ENCODE measurements around the gene CDK5RAP2.
"Not testable (repeated sequence)": the region's sequence is repeated elsewhere in the genome, so short reads cannot be mapped to it uniquely, and the experiment has no call there.

CDK5RAP2 gene

DNA sequence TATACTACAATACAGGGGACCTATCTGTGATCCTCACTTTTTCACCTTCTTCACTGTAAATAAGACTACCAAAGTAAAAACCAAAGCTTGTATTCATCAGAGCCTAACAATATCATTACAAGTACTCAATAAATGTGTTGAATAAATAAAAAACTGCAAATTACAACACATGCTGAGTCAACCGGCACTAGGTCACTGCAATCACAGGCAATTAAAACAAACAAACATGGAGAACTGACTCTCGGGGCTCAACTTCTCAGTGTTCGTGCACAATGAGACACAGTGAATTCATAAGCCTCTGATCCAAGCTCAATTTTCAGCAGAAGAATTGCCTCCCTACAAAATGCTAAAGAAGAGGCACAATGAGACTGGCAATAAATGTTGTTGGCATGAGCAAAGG lies 69.2 kb downstream of the CDK5RAP2 start:
- DNase-seq = no peak

DNA sequence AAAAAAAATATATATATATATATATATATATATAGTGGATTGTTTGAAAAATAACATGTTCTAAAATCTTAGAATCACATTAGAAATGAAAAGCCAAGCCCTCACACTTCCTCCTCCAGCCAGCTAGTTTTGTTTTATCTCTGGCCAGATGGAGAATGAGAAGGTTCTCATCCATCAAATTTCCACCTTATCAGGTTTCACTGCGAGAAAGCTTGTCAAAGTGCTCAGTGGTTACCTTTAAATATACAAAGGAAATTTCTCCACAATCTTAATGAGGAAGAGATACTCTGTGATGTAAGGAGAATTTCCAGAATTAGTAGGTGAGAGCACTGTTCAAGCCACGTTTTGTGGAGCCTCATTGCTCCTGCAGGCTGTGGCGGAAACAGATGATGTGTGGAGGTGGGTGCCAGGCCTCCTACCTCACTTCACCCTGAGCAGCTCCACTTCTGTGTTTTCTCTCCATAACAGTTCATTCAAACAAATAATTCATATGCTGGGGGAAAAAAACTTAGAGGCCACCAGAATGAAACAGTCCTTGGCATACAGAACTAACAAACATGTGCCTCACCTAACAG lies 71.9 kb downstream of the CDK5RAP2 start:
- DNase-seq = peak; percentile 52

DNA sequence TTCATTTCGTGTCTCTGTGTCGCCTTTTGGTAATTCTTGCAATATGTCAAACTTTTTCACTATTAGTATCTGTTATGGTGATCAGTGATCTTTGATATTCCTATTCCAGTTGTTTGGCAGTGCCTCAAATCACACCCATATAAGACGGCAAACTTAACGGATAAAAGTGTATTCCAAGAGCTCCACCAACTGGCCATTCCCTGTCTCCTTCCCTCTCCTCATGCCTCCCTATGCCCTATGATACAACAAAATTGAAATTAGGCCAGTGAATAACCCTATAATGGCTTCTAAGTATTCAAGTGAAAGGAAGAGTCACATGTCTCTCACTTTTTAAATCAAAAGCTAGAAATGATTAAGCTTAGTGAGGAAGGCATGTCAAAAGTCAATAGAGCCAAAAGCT lies 74.8 kb downstream of the CDK5RAP2 start:
- DNase-seq = no peak

DNA sequence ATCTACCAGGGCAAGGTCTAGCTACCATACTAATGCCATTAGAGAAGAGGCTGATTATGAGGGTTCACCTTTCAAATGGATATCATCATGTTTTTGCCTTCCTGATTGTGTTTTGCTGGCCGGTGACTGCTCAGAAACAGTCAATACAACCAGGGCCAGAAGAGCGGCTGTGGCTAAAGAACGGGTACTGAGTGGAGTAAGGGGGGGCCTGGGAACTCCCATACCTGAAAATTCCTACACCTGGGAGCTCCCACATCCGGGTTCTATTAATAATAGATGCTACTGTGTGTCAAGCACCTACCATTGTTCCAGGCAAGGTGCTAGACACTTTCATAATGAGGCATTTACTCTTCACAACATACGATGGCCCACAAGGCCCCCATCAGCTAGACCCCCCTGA lies 79.2 kb downstream of the CDK5RAP2 start:
- DNase-seq = no peak

- peak; percentile 17 for DNase-seq
Measured at GRCh38 chr9:120497865-120498264, 82.1 kb downstream of the CDK5RAP2 start.

DNA sequence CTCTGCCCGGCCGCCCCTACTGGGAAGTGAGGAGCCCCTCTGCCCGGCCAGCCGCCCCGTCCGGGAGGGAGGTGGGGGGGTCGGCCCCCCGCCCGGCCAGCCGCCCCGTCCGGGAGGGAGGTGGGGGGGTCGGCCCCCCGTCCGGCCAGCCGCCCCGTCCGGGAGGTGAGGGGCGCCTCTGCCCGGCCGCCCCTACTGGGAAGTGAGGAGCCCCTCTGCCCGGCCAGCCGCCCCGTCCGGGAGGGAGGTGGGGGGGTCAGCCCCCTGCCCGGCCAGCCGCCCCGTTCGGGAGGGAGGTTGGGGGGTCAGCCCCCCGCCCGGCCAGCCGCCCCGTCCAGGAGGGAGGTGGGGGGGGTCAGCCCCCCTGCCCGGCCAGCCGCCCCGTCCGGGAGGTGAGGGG lies 83.5 kb downstream of the CDK5RAP2 start:
- not testable (repeated sequence) for DNase-seq

- peak; percentile 27 for DNase-seq
Measured at GRCh38 chr9:120490888-120491595, 88.9 kb downstream of the CDK5RAP2 start.

GRCh38 chr9:120486835-120487234 lies 93.1 kb downstream of the CDK5RAP2 start:
- DNase-seq = no peak

DNA sequence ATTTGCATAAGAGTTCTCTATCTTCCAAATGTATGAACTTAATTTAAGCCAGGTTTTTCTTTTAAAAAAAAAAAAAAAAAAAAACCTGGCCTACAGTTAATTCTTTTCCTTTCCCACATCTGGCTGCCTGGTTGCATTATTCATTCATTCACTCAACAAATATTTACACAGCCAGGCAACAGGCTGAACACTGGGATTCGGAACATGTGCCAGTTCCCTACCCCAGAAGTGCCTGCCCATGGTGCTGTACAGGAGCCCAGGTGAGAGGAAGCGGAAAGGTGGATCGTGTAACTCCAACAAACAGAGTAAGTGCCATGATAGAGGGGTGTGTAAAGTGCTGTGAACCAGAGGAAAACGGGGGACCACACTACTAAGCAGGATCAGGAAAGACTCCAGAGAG lies 93.6 kb downstream of the CDK5RAP2 start:
- DNase-seq = no peak

DNA sequence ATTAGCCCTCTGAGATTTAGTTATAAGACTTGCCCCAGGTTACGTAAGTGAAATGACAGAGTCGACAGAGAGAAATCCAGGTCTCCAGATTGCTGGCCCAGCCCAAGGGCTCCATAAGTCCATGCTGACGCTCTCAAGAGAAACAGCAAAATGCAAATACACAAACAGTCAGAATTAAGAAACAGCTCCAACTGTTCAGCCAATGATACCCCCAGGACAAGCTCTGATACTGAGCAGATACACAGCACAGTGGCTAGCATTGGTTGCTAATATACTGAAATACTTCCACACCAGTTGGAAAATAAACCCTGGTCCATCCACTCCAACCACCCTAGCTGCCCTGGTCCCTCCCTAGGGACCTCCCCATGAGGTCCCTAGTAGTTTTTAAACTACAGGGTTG lies 94.2 kb downstream of the CDK5RAP2 start:
- no peak for DNase-seq

GRCh38 chr9:120484162-120484561 lies 95.8 kb downstream of the CDK5RAP2 start:
- no peak for DNase-seq

- no peak for DNase-seq
Measured at GRCh38 chr9:120482424-120483186, 97.4 kb downstream of the CDK5RAP2 start.

GRCh38 chr9:120481846-120482245 lies 98.1 kb downstream of the CDK5RAP2 start:
- no peak for DNase-seq

DNA sequence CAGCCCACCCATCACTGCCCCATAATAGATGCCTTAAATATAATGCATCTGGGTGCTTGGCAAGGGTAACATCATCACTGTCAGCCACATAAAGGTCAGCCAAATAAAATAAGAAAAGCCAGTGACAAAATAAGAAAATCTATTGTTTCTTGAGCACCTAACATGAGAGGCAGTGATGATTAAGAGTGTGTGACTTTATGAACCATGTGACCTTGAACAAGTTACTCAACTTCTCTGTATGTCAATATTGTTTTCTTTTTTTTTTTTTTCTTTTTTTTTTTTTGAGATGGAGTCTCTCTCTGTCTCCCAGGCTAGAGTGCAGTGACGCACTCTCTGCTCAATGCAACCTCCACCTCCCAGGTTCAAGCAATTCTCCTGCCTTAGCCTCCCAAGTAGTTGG lies 98.7 kb downstream of the CDK5RAP2 start:
- DNase-seq = no peak

- no peak for DNase-seq
Measured at GRCh38 chr9:120480707-120481106, 99.3 kb downstream of the CDK5RAP2 start.

DNA sequence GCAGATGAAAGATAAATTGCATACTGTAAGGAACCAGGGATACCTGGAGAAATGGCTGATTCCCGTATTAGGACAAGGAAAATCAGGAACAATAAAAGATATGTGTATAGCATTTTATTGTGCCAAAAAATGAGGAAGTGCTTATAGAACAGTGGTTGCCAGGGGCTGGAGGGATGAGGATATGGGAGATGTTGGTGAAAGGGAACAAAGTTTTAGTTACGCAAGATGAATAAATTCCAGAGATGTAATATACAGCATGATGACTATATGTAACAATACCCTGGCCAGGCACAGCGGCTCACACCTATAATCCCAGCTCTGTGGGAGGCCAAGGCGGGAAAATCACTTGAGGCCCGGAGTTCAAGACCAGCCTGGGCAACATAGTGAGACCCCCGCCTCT lies 101.8 kb downstream of the CDK5RAP2 start:
- peak; percentile 20 for DNase-seq

DNA sequence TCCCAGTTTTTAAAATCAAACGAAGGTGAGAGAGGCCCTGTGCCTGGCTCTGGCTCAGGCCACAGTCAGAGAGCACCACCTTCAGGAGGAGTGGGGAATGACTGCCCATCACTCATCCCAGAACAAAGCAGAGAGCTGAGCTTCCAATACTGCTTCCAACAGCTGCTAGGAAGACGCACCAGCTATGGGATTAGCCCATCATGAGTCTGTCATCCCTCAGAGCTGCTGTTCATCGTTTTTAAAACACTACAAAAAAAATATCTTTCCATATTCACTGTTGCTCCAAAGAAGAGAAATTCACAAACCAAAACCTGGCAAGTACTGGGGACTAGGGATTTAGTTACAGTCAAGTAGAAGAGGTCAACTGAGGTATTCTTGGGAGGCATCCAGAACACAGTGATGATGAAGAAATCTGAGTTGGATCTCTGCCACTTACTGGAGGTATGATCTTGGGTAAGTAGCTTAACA lies 102.4 kb downstream of the CDK5RAP2 start:
- peak; percentile 53 for DNase-seq

GRCh38 chr9:120475341-120475740 lies 104.6 kb downstream of the CDK5RAP2 start:
- no peak for DNase-seq

GRCh38 chr9:120474591-120475243 lies 105.2 kb downstream of the CDK5RAP2 start:
- DNase-seq = peak; percentile 3

DNA sequence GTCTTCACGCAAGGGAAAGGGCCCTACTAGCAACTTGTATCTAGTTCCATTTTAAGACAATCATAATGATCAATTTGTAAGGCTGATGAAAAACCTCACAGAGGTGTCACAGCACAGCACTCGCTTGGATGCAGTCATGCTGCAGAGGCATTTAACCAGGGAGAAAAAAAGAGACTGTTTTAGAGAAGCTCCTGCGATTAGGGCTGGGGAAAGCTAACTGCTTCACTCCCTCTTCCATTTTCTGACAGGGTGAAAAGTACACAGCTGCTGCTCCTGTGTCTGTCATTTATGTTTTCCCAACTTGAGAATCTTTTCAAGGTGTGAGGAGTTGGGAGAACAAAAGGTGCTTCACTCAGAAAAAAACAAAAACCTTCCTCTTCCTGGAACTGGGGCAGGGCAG lies 106.4 kb downstream of the CDK5RAP2 start:
- DNase-seq = no peak

- no peak for DNase-seq
Measured at GRCh38 chr9:120465685-120466407, 114.1 kb downstream of the CDK5RAP2 start.

DNA sequence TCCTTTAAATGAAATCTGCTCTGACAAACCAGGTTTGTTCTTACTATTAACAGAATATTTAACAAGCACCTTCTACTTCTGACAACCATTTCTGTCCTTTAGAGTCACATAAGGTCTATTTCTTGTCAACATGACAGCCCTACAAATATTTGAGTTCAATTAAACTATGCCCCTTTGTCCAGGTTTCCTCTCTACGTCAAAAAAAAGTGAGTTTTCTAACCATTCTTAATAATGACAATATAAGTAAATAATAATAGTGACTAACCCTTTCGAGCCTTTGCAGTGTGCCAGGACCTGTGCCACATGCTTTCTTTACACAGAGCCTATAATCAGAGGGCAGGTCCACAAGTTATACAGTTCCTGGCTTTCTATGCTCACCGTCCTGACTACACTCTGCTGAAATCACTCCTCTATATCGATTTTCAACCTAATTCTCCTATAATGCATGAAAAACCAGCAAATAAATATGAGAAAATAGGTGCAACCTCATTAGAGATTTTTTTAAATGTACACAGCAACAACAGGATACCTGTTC lies 115.0 kb downstream of the CDK5RAP2 start:
- no peak for DNase-seq
